GM23338 (cell line): ENCODE measurements around the gene PGLYRP1. TPM values are rescaled to one million over a fixed set of nuclear protein-coding genes. Genes with fewer than 3 reads are reported as not detected.

Source experiments
- CREB1 ChIP-seq: fragments of 250-450 bp; sonication (Bioruptor Pico); IDR thresholded peaks from 2 replicates; pipeline ENCODE4 v1.5.0; 2020; ENCODE audit warnings: low read depth, mild to moderate bottlenecking, moderate library complexity
- EZH2phosphoT487 ChIP-seq: fragments of 200-600 bp; sonication (generic); IDR thresholded peaks from one replicate; pipeline ENCODE4 v1.8.1; 2018; ENCODE audit warnings: antibody characterized with exemption; ENCODE audit not compliant: unreplicated experiment
- JUNB ChIP-seq: IDR thresholded peaks from one replicate; pipeline ENCODE4 v1.6.1; 2016; ENCODE audit warnings: antibody characterized with exemption; ENCODE audit not compliant: unreplicated experiment
- NANOG ChIP-seq: IDR thresholded peaks from 2 replicates; pipeline ENCODE4 v1.6.1; 2016; ENCODE audit warnings: antibody characterized with exemption, borderline replicate concordance
- POLR2AphosphoS5 ChIP-seq: IDR thresholded peaks from 2 replicates; pipeline ENCODE4 v1.6.1; 2016; ENCODE audit warnings: antibody characterized with exemption, low read depth
- STAT1 ChIP-seq: IDR thresholded peaks from one replicate; pipeline ENCODE4 v1.6.1; 2016; ENCODE audit warnings: antibody characterized with exemption; ENCODE audit not compliant: unreplicated experiment
- ZNF114 ChIP-seq: fragments of 250-450 bp; sonication (Bioruptor Pico); IDR thresholded peaks from 2 replicates; pipeline ENCODE4 v1.5.0; 2020; ENCODE audit warnings: mild to moderate bottlenecking, moderate library complexity
- ZNF331 ChIP-seq: fragments of 250-450 bp; sonication (Bioruptor Pico); IDR thresholded peaks from 2 replicates; pipeline ENCODE4 v1.5.0; 2020; ENCODE audit warnings: low read depth, mild to moderate bottlenecking, moderate library complexity
- polyA plus RNA-seq: library from polyadenylated mRNA; unstranded; fragments of >200 nt; fragmentation: Nextera tagmentation; extraction: Ambion mirVana; gene quantifications from 2 replicates; pipeline ENCODE4 v1.2.1, GENCODE V29; 2016
- total RNA-seq: library from RNA; depleted of rRNA; stranded (reverse); fragments of >200 nt; shearing (Covaris generic); gene quantifications from 2 replicates; pipeline ENCODE4 v1.2.3, GENCODE V29; 2014
- TF ChIP-seq, protein P1 (sequence below): fragments of 250-450 bp; sonication (Bioruptor Pico); IDR thresholded peaks from 2 replicates; pipeline ENCODE4 v1.5.0; 2020; ENCODE audit warnings: mild to moderate bottlenecking, moderate library complexity
- TF ChIP-seq, protein P2 (sequence below): IDR thresholded peaks from 2 replicates; pipeline ENCODE4 v1.6.1; 2016; ENCODE audit warnings: antibody characterized with exemption
- TF ChIP-seq, protein P3 (sequence below), 2 experiments: fragments of 200-600 bp in 1 of 2; sonication (generic) in 1 of 2; conservative IDR thresholded peaks; 2 replicates each; pipeline versions ENCODE4 v1.5.1 to v1.6.1; 2016 to 2017; ENCODE audit warnings: antibody characterized with exemption in 2 of 2, low read depth in 2 of 2, mild to moderate bottlenecking in 2 of 2, moderate library complexity in 1 of 2

The PGLYRP1 gene
- total and polyA plus RNA-seq, 2 experiments from 2014 or later, result not detected

DNA sequence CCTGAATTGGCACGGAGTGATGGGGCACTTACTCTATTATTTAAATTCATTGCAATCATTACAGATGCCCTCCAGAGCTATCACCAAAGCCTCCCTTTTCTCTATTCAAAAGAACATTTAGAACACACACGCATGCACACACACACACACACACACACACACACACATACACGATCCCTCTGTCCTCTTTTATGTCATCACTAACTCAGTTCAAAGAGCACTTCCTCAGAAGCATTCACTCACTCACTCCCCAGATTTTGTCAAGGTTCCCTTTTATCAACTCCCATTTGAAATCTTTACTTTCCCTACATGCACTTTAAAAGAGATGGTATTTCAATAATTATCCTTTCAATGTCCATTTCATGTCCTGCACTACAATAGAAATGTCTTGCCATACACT lies 40.3 kb upstream of the PGLYRP1 start (continued):
- TF ChIP-seq, protein P1, sequence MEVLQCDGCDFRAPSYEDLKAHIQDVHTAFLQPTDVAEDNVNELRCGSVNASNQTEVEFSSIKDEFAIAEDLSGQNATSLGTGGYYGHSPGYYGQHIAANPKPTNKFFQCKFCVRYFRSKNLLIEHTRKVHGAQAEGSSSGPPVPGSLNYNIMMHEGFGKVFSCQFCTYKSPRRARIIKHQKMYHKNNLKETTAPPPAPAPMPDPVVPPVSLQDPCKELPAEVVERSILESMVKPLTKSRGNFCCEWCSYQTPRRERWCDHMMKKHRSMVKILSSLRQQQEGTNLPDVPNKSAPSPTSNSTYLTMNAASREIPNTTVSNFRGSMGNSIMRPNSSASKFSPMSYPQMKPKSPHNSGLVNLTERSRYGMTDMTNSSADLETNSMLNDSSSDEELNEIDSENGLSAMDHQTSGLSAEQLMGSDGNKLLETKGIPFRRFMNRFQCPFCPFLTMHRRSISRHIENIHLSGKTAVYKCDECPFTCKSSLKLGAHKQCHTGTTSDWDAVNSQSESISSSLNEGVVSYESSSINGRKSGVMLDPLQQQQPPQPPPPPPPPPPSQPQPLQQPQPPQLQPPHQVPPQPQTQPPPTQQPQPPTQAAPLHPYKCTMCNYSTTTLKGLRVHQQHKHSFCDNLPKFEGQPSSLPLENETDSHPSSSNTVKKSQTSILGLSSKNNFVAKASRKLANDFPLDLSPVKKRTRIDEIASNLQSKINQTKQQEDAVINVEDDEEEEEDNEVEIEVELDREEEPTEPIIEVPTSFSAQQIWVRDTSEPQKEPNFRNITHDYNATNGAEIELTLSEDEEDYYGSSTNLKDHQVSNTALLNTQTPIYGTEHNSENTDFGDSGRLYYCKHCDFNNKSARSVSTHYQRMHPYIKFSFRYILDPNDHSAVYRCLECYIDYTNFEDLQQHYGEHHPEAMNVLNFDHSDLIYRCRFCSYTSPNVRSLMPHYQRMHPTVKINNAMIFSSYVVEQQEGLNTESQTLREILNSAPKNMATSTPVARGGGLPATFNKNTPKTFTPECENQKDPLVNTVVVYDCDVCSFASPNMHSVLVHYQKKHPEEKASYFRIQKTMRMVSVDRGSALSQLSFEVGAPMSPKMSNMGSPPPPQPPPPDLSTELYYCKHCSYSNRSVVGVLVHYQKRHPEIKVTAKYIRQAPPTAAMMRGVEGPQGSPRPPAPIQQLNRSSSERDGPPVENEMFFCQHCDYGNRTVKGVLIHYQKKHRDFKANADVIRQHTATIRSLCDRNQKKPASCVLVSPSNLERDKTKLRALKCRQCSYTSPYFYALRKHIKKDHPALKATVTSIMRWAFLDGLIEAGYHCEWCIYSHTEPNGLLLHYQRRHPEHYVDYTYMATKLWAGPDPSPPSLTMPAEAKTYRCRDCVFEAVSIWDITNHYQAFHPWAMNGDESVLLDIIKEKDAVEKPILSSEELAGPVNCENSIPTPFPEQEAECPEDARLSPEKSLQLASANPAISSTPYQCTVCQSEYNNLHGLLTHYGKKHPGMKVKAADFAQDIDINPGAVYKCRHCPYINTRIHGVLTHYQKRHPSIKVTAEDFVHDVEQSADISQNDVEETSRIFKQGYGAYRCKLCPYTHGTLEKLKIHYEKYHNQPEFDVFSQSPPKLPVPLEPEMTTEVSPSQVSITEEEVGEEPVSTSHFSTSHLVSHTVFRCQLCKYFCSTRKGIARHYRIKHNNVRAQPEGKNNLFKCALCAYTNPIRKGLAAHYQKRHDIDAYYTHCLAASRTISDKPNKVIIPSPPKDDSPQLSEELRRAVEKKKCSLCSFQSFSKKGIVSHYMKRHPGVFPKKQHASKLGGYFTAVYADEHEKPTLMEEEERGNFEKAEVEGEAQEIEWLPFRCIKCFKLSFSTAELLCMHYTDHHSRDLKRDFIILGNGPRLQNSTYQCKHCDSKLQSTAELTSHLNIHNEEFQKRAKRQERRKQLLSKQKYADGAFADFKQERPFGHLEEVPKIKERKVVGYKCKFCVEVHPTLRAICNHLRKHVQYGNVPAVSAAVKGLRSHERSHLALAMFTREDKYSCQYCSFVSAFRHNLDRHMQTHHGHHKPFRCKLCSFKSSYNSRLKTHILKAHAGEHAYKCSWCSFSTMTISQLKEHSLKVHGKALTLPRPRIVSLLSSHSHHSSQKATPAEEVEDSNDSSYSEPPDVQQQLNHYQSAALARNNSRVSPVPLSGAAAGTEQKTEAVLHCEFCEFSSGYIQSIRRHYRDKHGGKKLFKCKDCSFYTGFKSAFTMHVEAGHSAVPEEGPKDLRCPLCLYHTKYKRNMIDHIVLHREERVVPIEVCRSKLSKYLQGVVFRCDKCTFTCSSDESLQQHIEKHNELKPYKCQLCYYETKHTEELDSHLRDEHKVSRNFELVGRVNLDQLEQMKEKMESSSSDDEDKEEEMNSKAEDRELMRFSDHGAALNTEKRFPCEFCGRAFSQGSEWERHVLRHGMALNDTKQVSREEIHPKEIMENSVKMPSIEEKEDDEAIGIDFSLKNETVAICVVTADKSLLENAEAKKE, result no peak
- no peak for TF ChIP-seq EZH2phosphoT487
- no peak for TF ChIP-seq NANOG
- TF ChIP-seq CREB1, result no peak
- TF ChIP-seq STAT1, result no peak
- TF ChIP-seq POLR2AphosphoS5, result no peak
- TF ChIP-seq JUNB, result no peak
- TF ChIP-seq ZNF331 (CRISPR knock-in tag), result no peak
- TF ChIP-seq, protein P2, sequence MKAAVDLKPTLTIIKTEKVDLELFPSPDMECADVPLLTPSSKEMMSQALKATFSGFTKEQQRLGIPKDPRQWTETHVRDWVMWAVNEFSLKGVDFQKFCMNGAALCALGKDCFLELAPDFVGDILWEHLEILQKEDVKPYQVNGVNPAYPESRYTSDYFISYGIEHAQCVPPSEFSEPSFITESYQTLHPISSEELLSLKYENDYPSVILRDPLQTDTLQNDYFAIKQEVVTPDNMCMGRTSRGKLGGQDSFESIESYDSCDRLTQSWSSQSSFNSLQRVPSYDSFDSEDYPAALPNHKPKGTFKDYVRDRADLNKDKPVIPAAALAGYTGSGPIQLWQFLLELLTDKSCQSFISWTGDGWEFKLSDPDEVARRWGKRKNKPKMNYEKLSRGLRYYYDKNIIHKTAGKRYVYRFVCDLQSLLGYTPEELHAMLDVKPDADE, result no peak
- TF ChIP-seq ZNF114 (CRISPR knock-in tag), result no peak
- TF ChIP-seq, protein P3, sequence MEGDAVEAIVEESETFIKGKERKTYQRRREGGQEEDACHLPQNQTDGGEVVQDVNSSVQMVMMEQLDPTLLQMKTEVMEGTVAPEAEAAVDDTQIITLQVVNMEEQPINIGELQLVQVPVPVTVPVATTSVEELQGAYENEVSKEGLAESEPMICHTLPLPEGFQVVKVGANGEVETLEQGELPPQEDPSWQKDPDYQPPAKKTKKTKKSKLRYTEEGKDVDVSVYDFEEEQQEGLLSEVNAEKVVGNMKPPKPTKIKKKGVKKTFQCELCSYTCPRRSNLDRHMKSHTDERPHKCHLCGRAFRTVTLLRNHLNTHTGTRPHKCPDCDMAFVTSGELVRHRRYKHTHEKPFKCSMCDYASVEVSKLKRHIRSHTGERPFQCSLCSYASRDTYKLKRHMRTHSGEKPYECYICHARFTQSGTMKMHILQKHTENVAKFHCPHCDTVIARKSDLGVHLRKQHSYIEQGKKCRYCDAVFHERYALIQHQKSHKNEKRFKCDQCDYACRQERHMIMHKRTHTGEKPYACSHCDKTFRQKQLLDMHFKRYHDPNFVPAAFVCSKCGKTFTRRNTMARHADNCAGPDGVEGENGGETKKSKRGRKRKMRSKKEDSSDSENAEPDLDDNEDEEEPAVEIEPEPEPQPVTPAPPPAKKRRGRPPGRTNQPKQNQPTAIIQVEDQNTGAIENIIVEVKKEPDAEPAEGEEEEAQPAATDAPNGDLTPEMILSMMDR (conservative IDR thresholded peaks at IDR 0.05; ENCODE audit: low read depth in 2 of 2), result no peak
